GM08714 (cell line): ENCODE results near the gene DDX3X.
"Not testable (repeated sequence)": the region's sequence is repeated elsewhere in the genome, so short reads cannot be mapped to it uniquely, and the experiment has no call there.

Experiments
- H3K4me3 ChIP-seq: fragments of 200-500 bp; sonication (Bioruptor generic); 2 replicates; pipeline ENCODE4 v1.5.1; 2014; ENCODE audit warnings: mild to moderate bottlenecking, low read length, inconsistent platforms
- ZNF274 ChIP-seq: IDR thresholded peaks from 2 replicates; pipeline ENCODE4 v1.6.1; 2012; ENCODE audit warnings: mild to moderate bottlenecking, low read depth, low read length

Gene DDX3X

DNA sequence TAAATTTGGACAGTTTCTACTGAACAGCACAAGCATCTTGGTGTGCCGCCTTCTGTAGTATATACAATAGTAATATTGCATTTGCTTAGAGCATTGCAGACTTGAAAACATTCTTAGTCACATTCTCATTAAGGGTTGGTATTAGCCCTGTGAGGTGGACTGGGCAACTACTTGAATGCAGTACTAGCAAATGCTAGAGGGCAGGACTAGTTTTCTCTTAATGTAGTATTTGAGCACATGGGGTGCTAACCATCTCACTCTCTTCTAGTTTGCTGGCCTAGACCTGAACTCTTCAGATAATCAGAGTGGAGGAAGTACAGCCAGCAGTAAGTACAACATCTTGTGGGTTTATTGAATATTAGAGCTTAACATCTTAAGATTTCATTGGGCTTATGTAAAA is 3.2 kb downstream of the DDX3X start:
- no peak for TF ChIP-seq ZNF274
- H3K4me3 ChIP-seq: peak overlapping the region; percentile 86

DNA sequence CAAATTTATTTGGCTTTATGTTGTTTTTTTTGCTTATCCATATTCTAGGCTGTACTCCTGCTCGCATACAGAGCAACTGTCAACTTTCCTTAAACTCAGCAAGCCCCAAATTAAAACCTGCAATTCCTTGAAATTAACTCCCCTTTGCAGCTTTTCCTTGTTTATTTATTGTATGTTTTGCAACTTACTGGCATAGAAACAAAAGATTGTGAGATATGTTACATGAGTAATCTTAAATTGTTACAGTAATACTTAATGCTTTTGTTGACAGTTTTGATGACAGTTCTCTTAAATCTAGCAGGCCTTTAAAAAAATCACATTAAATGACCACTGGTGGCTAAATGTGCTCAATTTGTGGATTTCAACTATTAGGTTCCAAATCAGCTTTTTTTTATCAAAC is 4.5 kb downstream of the DDX3X start:
- no peak for TF ChIP-seq ZNF274
- no peak overlapping the region; the same call in 1 of the 2 replicates for H3K4me3 ChIP-seq

DNA sequence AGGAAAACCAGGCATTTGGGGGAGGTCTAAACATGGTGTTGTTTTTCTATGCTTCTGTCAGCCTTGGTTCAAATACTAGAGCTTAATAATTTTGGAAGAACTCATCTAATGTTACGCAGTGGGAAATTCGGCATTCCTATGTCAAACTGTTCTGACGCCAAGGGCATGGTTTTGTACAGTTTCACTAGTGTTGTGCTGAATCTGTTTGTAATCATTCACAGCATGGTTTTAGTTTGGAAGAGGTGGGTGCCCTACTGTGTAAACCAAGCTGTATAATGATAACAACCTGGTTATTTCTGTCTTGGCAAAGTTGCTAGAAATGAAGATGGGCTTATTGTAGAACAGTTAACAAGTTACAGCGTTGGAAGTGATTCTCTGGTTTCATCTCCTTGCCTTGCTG is 5.2 kb downstream of the DDX3X start:
- H3K4me3 ChIP-seq: no peak overlapping the region; the same call in 1 of the 2 replicates

DNA sequence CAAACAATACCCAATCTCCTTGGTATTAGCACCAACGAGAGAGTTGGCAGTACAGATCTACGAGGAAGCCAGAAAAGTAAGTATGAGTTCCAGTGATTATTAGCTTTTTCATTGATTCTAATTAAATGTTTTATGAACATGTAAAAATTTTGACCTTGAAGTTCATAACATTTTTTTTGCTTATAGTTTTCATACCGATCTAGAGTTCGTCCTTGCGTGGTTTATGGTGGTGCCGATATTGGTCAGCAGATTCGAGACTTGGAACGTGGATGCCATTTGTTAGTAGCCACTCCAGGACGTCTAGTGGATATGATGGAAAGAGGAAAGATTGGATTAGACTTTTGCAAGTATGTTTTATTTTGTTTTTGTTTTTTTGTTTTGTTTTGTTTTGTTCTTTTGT is 10.1 kb downstream of the DDX3X start:
- H3K4me3 ChIP-seq: no peak overlapping the region
- no peak for TF ChIP-seq ZNF274

More for the DNA sequence above, 5.2 kb downstream of the DDX3X start:
- TF ChIP-seq ZNF274: no peak

DNA sequence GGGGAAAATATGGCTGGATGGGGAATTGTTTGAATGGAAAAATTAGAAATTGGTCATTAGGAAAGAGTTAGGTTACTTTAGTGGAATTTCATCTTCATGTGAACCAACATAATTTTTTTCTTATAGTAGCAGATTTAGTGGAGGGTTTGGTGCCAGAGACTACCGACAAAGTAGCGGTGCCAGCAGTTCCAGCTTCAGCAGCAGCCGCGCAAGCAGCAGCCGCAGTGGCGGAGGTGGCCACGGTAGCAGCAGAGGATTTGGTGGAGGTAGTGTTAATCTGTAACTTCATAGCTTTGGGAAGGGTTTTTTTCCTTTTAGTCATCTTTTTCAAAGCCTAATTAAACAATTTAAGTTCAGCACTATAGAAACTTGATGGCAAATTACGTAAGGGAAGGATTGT is 13.2 kb downstream of the DDX3X start:
- H3K4me3 ChIP-seq: no peak overlapping the region
- no peak for TF ChIP-seq ZNF274

DNA sequence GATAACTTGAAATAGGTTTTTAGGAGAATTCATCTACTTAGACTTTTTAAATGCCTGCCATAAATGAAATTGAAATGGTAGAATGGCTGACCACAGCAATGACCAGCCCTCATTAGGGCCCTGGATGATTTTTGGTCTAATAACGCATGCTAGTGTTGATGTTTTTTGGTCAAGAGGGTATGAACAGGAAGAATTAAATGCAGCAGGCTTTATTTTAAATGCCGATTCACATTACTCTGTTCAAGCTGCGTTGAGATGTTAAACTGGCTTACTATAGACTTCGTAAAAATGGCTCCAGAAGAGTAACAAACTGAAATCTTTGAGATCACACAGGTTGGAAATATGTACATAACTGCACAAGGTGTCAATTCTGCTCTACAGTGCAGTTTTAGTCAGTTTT is 14.6 kb downstream of the DDX3X start:
- TF ChIP-seq ZNF274: no peak

DNA sequence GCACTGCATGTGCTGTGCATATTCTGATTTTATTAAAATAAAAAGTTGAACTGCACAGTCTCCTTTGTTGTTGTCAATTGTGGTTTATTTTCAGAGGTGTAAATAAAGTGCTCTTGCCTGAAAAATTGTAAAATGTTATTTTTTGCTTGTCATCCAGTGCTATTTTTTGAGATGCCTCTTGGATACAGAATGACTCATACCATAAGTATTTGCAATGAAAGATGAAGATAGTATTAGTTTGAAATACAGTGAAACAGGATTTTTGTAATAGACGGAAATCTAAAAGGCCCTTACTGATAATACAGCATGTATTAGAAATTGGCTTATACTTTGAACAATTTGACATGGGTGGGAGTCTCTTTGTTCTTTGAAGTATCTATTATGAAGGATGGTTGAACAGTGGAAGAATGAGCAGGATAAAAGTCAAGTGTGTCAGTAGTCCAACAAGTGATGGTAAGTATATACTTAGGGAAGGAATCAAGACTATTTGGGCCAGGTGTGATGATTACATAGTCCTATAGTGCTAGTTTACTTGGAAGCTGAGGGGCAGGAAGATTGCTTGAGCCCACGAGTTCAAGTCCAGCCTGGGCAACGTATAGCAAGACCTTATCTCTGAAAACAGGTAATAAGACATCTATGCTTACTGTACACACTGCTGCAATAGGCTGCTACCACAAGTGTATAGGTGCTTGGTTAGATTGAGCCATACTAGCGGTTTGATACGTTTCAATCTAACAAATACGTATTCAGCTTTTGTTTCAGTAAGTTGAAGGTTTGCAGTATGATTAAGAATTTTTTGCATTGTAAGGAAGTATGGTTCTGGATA is 16.4 kb downstream of the DDX3X start:
- no peak overlapping the region for H3K4me3 ChIP-seq

More for the DNA sequence above, 14.6 kb downstream of the DDX3X start:
- H3K4me3 ChIP-seq: no peak overlapping the region

DNA sequence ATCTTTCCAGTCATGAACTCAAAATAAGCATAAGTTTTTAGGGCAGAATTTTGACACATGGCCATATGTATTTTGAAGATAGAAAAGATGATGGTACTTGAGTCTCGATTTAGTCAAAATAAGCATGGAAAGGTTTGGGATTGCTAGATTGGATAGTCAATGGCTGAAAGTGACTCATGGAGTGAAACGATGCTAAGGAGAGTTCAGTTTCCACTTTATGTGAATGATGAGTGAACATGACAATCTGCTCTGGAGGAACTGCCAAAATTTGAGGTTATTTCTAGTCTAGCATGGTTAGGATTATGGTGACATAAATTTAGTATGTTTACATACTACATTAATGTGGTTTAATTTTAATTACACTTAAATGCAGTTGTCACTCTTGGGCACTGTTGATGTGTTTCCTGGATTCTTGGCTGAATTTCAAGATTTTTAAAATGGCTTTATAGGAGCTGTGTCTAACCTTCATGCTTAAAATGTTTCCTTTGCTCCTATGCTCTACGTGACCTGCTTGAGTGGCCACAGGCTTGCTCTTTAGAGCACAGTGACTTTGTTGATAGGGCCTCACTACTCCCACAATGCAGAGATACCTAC is 17.1 kb downstream of the DDX3X start:
- no peak for TF ChIP-seq ZNF274

More for the DNA sequence above, 16.4 kb downstream of the DDX3X start:
- no peak for TF ChIP-seq ZNF274

DNA sequence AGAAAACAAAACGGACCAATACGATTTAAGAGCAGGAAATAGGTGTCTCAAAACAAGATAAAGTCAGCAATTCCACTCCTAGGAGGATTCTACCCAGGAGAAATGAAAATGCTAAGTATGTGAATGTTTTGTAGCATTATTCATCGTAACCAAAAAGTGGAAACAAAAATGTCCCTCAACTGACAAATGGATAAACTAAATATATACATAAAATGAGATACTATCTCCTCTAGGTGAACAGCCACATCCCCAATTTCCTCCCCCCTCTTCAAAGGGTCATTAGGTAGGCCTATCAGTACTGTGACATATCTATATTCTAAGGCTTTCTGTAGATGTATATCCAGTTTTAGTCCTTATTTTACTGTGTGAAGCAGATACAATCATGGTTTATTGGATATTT is 18.0 kb downstream of the DDX3X start:
- no peak for TF ChIP-seq ZNF274

More for the DNA sequence above, 17.1 kb downstream of the DDX3X start:
- no peak overlapping the region for H3K4me3 ChIP-seq

DNA sequence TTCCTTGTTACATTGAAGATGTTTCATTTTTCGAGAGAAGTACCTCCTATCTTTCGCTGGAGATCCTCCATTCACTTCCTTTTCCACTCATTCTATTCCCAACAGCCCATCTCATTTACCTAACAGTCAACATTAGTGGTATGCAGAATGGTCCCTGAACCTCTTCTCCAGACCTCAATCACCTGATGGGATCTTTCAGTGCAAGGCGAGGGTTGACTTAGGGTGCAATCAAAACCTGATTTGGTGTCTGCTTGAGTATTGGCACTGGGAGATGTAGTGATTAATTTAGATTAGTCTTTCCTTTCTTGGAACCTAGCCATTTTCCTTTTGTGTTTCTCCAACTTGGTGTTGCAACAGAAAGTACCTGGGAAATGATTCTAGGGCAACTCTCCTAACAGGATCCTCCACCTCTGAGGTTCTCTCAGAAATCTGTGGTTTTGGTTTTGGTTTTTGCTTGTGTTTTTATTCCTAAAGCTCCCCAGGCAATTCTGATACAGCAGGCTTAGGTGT is 18.4 kb downstream of the DDX3X start:
- TF ChIP-seq ZNF274: no peak
- H3K4me3 ChIP-seq: no peak overlapping the region

More for the DNA sequence above, 18.0 kb downstream of the DDX3X start:
- no peak overlapping the region for H3K4me3 ChIP-seq

DNA sequence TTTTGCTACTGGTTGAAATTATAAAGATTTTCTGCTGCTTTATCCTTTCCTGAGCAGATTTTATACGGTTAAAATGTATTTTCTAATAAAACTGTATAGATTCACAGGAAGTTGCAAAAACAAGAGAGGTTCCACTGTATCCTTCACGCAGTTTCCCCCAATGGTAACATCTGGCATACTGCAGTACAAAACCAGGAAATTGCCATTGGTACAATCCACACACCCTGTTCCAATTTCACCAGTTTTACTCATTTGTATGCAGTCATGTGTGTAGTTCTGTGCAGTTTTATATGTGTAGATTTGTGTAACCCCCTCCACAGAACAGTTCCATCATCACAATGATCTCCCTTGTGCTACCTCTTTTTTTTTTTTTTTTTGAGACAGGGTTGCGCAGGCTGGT is 20.0 kb downstream of the DDX3X start:
- H3K4me3 ChIP-seq: no peak overlapping the region
- TF ChIP-seq ZNF274: no peak

DNA sequence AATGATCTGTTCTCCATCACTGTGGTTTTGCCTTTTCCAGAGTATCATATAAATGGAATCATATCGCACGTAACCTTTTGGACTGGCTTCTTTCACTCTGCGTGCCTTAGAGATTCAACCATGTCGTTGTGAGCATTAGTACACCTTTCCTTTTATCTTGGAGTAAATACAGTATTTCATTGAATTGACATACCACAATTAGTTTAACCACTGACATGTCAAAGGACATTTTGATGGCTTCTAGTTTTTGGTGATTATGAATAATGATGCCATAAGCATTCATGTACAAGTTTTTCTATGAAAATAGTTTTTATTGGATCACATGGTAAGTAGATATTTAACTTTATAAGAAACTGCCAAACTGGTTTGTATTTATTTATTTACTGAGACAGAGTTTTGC is 35.2 kb downstream of the DDX3X start:
- H3K4me3 ChIP-seq: no peak overlapping the region
- no peak for TF ChIP-seq ZNF274

DNA sequence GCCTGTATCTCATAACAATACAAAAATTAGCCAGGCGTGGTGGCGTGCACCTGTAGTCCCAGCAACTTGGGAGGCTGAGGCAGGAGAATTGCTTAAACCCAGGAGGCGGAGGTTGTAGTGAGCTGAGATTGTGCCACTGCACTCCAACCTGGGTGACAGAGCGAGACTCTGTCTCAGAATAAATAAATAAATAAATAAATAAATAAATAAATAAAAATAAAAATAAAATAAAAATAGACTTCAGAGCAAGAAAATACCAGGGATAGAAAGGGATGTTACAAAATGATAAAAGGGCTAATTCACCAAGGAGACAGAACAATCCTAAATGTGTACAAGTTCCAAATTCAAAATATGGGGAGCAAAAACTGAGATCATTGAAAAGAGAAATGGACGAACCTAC is 37.6 kb downstream of the DDX3X start:
- H3K4me3 ChIP-seq: not testable (repeated sequence)

DNA sequence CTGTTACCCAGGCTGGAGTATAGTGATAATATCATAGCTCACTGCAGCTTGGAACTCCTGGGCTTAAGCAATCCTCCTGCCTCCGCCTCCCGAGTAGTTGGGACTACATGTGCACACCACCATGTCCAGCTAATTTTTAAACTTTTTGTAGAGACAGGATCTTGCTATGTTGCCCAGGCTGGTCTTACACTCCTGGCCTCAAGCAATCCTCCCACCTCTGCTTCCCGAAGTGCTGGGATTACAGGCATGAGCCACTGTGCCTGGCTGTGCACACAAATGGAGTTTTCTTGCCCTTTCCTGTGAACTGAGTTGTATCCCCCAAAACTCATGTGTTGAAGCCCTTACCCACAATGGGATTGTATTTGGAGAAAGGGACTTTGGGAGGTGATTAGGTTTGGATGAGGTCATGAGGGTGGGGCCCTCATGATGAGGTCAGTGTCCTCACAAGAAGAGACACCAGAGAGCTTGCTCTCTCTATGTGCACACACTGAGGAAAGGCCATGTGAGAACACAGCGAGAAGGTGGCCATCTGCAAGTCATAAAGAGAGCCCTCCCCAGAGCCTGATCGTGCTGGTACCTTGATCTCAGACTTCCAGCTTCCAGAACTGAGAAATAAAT is 40.1 kb downstream of the DDX3X start:
- no peak overlapping the region for H3K4me3 ChIP-seq
- TF ChIP-seq ZNF274: no peak

DNA sequence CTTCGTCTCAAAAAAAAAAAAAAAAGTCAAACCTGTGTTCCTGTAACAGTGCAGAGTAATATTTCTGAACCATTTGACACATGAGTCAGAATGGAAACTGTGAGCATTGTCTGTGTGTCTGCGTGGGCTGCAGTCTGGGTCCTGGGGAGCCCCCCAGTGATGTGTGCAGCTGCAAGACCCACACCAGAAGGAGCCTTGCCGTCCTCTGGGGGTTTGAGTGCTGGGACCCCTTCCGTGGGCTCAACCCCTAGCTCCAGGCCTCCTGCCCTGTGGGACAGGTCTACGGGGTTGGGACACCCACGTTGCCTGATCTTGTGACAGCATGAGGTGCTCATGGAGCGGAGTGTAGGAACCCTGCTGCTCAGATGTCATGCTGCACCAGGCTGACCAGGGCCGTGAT is 43.7 kb downstream of the DDX3X start:
- no peak for TF ChIP-seq ZNF274
- H3K4me3 ChIP-seq: no peak overlapping the region
